GM12892 (cell line): Measurements from ENCODE around the gene NRCAM.

Source experiments
- POLR2A ChIP-seq: IDR thresholded peaks from 2 replicates; pipeline ENCODE4 v1.6.1; 2011; ENCODE audit warnings: low read depth, low read length, control low read depth
- POLR2AphosphoS5 ChIP-seq: IDR thresholded peaks from 2 replicates; pipeline ENCODE4 v1.6.1; 2011; ENCODE audit warnings: low read depth, low read length, control low read depth
- TAF1 ChIP-seq: IDR thresholded peaks from 2 replicates; pipeline ENCODE4 v1.6.1; 2011; ENCODE audit warnings: low read depth, mild to moderate bottlenecking, control low read depth, low read length, borderline replicate concordance

DNA sequence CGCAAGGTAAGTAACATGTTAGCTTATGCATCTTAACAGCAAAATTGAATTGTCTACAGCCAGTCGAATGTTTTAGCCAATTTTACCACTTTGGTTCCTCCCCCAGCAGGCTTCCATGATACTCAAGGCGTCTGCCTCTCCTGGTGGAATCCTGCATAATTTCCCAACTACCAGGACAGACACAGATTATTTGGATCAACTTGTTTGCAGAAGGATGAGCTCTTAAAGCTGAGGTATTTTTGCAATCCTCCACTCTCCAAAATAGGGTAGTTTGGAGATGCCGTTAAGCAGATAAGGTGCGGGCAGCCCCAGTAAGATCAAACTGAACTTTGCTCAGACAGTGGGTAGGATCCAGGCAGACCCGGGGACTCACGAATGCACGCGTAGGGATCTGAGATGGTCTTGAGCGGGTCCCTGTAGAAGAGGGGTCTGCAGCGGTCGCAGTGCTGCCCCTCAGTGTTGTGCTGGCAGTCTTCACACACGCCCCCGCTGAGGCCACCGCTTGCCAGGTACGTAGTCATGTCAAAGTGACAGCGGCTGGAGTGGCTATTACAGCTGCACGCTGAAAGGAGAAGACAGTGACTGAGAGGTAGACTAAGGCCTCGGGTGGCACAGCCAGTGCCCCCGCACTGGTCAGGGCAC lies 353.4 kb downstream of the NRCAM start:
- no peak for TF ChIP-seq TAF1
- TF ChIP-seq POLR2AphosphoS5: no peak
- no peak for TF ChIP-seq POLR2A
